WTC11 (cell line): ENCODE results near the gene COL4A1. TPM values are rescaled to one million over a fixed set of nuclear protein-coding genes. Genes with fewer than 3 reads are reported as not detected.

ENCODE experiments used
- ATAC-seq: fragments of 200-7000 bp; cut with Tn5 transposase; 2 replicates; pipeline ENCODE4 v1.10.0; 2021; ENCODE audit warnings: mild to moderate bottlenecking, moderate library complexity
- CTCF ChIA-PET: fragments of 300-600 bp; sonication (Branson Sonifier 250); formaldehyde crosslinking; loops from one replicate; lab custom pipeline; 2021; ENCODE audit warnings: antibody characterized with exemption; lab: Charles Lee
- POLR2A ChIA-PET: fragments of 350-600 bp; sonication (Branson Sonifier 250); formaldehyde crosslinking; loops from one replicate; lab custom pipeline; 2021; ENCODE audit warnings: antibody characterized with exemption; lab: Charles Lee
- DNase-seq: peaks from one replicate; pipeline ENCODE4 v3.0.0; 2021; ENCODE audit warnings: low spot score
- H3K27ac Mint-ChIP-seq: 2 replicates; pipeline ENCODE4 v1.8.0; 2021; ENCODE audit warnings: mixed read lengths
- H3K27me3 Mint-ChIP-seq: 2 replicates; pipeline ENCODE4 v1.8.0; 2021; ENCODE audit warnings: low read depth, mild to moderate bottlenecking, moderate library complexity, mixed read lengths
- H3K36me3 Mint-ChIP-seq: 2 replicates; pipeline ENCODE4 v1.8.0; 2021; ENCODE audit warnings: mixed read lengths
- H3K4me1 Mint-ChIP-seq: 2 replicates; pipeline ENCODE4 v1.8.0; 2022; ENCODE audit warnings: mixed read lengths
- H3K4me3 Mint-ChIP-seq: 2 replicates; pipeline ENCODE4 v1.8.0; 2021; ENCODE audit warnings: mild to moderate bottlenecking, moderate library complexity, mixed read lengths
- H3K9me3 Mint-ChIP-seq: 2 replicates; pipeline ENCODE4 v1.8.0; 2021; ENCODE audit warnings: mixed read lengths
- AFF4 ChIP-seq: sonication (generic); formaldehyde crosslinking; IDR thresholded peaks from 2 replicates; pipeline ENCODE4 v1.8.1; 2023; ENCODE audit warnings: mild to moderate bottlenecking, missing genetic modification reagents, borderline replicate concordance
- ARID4B ChIP-seq: sonication (generic); formaldehyde crosslinking; IDR thresholded peaks from 2 replicates; pipeline ENCODE4 v1.8.0; 2023; ENCODE audit warnings: missing genetic modification reagents, mild to moderate bottlenecking, borderline replicate concordance
- FOXK1 ChIP-seq: sonication (generic); formaldehyde crosslinking; IDR thresholded peaks from 2 replicates; pipeline ENCODE4 v1.8.0; 2022; ENCODE audit warnings: mild to moderate bottlenecking, moderate library complexity, missing genetic modification reagents
- MXD4 ChIP-seq: fragments of 250-450 bp; sonication (Bioruptor Pico); IDR thresholded peaks from 2 replicates; pipeline ENCODE4 v1.8.0; 2021; ENCODE audit warnings: mild to moderate bottlenecking, moderate library complexity, borderline replicate concordance
- NR2C2 ChIP-seq: sonication (generic); formaldehyde crosslinking; IDR thresholded peaks from 2 replicates; pipeline ENCODE4 v1.8.0; 2022; ENCODE audit warnings: mild to moderate bottlenecking, missing genetic modification reagents
- TP53 ChIP-seq: sonication (generic); formaldehyde crosslinking; IDR thresholded peaks from 2 replicates; pipeline ENCODE4 v1.8.1; 2023; ENCODE audit warnings: mild to moderate bottlenecking, missing genetic modification reagents
- USF1 ChIP-seq: sonication (generic); formaldehyde crosslinking; IDR thresholded peaks from 2 replicates; pipeline ENCODE4 v1.8.0; 2022; ENCODE audit warnings: mild to moderate bottlenecking, missing genetic modification reagents
- ZMAT4 ChIP-seq: fragments of 250-450 bp; sonication (Bioruptor Pico); IDR thresholded peaks from 2 replicates; pipeline ENCODE4 v1.9.0; 2021; ENCODE audit warnings: mild to moderate bottlenecking
- ZNF263 ChIP-seq: sonication (generic); formaldehyde crosslinking; IDR thresholded peaks from 2 replicates; pipeline ENCODE4 v1.8.1; 2022; ENCODE audit warnings: low read depth, mild to moderate bottlenecking, moderate library complexity, missing genetic modification reagents
- total RNA-seq: library from RNA; stranded (reverse); gene quantifications from 3 replicates; pipeline ENCODE4 v1.2.3, GENCODE V29; 2021
- TF ChIP-seq, protein P1 (sequence below): sonication (generic); formaldehyde crosslinking; IDR thresholded peaks from 2 replicates; pipeline ENCODE4 v1.8.0; 2023; ENCODE audit warnings: missing genetic modification reagents
- TF ChIP-seq, protein P2 (sequence below): sonication (generic); formaldehyde crosslinking; conservative IDR thresholded peaks from 2 replicates; pipeline ENCODE4 v1.8.1; 2023; ENCODE audit warnings: mild to moderate bottlenecking, low read depth, missing genetic modification reagents, moderate library complexity
- TF ChIP-seq, protein P3 (sequence below): sonication (generic); formaldehyde crosslinking; IDR thresholded peaks from 2 replicates; pipeline ENCODE4 v1.8.1; 2023; ENCODE audit warnings: mild to moderate bottlenecking, moderate library complexity, missing genetic modification reagents
- TF ChIP-seq, protein P4 (sequence below): fragments of 250-450 bp; sonication (Bioruptor Pico); IDR thresholded peaks from 2 replicates; pipeline ENCODE4 v2.1.2; 2022; ENCODE audit warnings: mild to moderate bottlenecking, moderate library complexity

Gene COL4A1
- total RNA-seq, 1 experiment from 2014 or later: 89.6 TPM

GRCh38 chr13:110305544-110305943, 1.4 kb downstream of the COL4A1 start (continued):
- TF ChIP-seq AFF4: no peak

DNA sequence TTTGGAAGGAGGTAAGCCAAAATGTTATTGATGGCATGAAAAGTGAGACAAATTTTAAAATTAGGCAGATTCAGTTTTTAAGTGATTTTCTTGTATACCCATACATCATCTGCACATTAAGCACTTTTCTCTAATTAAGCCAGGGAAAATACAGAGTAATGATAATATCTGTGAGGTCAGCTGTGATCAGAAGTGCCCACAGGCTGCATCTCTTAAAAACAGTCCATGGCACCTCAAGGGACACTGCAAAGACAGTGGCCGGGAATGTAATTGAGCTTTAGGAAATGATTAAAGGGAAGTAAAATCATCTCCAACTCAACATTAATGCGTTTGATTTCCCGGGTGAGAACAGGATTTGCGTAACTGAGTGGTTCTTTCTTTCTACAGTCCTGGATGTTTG, 2.0 kb downstream of the COL4A1 start:
- Mint-ChIP-seq H3K36me3 (no peaks in the 10 kb centered on the region), H3K27me3 (peaks cover 35% of the 10 kb centered on the region), H3K4me1 (peaks cover 41% of the 10 kb centered on the region), H3K27ac (no peak overlapping the region), H3K9me3 (no peaks in the 10 kb centered on the region), H3K4me3 (peak overlapping the region; percentile 75; the same call in 1 of the 2 replicates)
- CTCF ChIA-PET: interaction anchor here (0.7 to 1.7 kb wide), 4 partner anchors 23 to 340 kb away, joined by 3 to 5 read pairs (median 3); no protein-coding TSS in a partner anchor
- POLR2A ChIA-PET: interaction anchor here (0.6 to 2.5 kb wide), 2 partner anchors 23 to 81 kb away, joined by 3 to 11 read pairs; no protein-coding TSS in a partner anchor
- ATAC-seq: no peak
- TF ChIP-seq ZMAT4 (CRISPR knock-in tag): no peak
- TF ChIP-seq, protein P1, sequence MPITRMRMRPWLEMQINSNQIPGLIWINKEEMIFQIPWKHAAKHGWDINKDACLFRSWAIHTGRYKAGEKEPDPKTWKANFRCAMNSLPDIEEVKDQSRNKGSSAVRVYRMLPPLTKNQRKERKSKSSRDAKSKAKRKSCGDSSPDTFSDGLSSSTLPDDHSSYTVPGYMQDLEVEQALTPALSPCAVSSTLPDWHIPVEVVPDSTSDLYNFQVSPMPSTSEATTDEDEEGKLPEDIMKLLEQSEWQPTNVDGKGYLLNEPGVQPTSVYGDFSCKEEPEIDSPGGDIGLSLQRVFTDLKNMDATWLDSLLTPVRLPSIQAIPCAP (CRISPR knock-in tag): no peak
- TF ChIP-seq TP53 (CRISPR knock-in tag): no peak
- no peak for DNase-seq

DNA sequence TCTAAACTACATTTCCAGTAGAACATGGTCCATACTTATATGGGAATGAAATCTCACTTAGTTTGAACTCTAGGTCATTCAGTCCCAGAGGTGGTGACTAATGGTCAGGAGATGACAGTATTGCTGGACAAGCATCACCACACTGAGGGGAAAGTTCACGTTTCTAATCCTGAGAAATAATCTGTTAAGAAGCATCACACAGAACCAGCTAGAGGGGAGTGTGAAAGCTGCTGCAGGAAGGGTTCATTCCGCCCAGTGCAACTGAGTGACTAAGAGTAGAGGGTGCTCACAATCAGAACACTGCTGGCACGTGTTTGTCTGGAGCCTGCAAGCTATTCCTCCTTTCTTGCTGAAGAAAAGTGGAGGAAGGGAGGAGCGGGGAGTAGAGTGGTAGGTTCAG, 2.7 kb downstream of the COL4A1 start:
- ChIA-PET CTCF (interaction anchor here (1.3 to 1.7 kb wide), 2 partner anchors 23 to 48 kb away, joined by 3 to 5 read pairs; no protein-coding TSS in a partner anchor), POLR2A (no interaction called here)
- H3K9me3 Mint-ChIP-seq: no peaks in the 10 kb centered on the region
- H3K4me3 Mint-ChIP-seq: no peak overlapping the region
- no peak for ATAC-seq
- no peak for DNase-seq
- H3K27ac Mint-ChIP-seq: no peak overlapping the region
- no peaks in the 10 kb centered on the region for H3K36me3 Mint-ChIP-seq
- peaks cover 43% of the 10 kb centered on the region for H3K4me1 Mint-ChIP-seq
- peaks cover 33% of the 10 kb centered on the region for H3K27me3 Mint-ChIP-seq
- TF ChIP-seq USF1 (CRISPR knock-in tag) (no peak), NR2C2 (CRISPR knock-in tag) (no peak), TP53 (CRISPR knock-in tag) (no peak), ARID4B (no peak), FOXK1 (no peak), ZNF263 (CRISPR knock-in tag) (no peak), MXD4 (CRISPR knock-in tag) (no peak)
- TF ChIP-seq, protein P2, sequence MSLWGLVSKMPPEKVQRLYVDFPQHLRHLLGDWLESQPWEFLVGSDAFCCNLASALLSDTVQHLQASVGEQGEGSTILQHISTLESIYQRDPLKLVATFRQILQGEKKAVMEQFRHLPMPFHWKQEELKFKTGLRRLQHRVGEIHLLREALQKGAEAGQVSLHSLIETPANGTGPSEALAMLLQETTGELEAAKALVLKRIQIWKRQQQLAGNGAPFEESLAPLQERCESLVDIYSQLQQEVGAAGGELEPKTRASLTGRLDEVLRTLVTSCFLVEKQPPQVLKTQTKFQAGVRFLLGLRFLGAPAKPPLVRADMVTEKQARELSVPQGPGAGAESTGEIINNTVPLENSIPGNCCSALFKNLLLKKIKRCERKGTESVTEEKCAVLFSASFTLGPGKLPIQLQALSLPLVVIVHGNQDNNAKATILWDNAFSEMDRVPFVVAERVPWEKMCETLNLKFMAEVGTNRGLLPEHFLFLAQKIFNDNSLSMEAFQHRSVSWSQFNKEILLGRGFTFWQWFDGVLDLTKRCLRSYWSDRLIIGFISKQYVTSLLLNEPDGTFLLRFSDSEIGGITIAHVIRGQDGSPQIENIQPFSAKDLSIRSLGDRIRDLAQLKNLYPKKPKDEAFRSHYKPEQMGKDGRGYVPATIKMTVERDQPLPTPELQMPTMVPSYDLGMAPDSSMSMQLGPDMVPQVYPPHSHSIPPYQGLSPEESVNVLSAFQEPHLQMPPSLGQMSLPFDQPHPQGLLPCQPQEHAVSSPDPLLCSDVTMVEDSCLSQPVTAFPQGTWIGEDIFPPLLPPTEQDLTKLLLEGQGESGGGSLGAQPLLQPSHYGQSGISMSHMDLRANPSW (CRISPR knock-in tag): no peak
- TF ChIP-seq, protein P3, sequence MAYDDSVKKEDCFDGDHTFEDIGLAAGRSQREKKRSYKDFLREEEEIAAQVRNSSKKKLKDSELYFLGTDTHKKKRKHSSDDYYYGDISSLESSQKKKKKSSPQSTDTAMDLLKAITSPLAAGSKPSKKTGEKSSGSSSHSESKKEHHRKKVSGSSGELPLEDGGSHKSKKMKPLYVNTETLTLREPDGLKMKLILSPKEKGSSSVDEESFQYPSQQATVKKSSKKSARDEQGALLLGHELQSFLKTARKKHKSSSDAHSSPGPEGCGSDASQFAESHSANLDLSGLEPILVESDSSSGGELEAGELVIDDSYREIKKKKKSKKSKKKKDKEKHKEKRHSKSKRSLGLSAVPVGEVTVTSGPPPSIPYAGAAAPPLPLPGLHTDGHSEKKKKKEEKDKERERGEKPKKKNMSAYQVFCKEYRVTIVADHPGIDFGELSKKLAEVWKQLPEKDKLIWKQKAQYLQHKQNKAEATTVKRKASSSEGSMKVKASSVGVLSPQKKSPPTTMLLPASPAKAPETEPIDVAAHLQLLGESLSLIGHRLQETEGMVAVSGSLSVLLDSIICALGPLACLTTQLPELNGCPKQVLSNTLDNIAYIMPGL (CRISPR knock-in tag): no peak
- TF ChIP-seq, protein P4, sequence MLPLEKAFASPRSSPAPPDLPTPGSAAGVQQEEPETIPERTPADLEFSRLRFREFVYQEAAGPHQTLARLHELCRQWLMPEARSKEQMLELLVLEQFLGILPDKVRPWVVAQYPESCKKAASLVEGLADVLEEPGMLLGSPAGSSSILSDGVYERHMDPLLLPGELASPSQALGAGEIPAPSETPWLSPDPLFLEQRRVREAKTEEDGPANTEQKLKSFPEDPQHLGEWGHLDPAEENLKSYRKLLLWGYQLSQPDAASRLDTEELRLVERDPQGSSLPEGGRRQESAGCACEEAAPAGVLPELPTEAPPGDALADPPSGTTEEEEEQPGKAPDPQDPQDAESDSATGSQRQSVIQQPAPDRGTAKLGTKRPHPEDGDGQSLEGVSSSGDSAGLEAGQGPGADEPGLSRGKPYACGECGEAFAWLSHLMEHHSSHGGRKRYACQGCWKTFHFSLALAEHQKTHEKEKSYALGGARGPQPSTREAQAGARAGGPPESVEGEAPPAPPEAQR: no peak
